PC-3 (cell line): Measurements from ENCODE around the gene SLC25A11.

Source experiments
- EZH2 ChIP-seq: fragments of 300-600 bp; sonication (generic); IDR thresholded peaks from one replicate; pipeline ENCODE4 v1.6.1; 2017; ENCODE audit warnings: antibody characterized with exemption, mild to moderate bottlenecking, low read length; ENCODE audit not compliant: unreplicated experiment
- EZH2phosphoT487 ChIP-seq: fragments of 300-600 bp; sonication (generic); IDR thresholded peaks from 2 replicates; pipeline ENCODE4 v1.6.1; 2018; ENCODE audit warnings: mild to moderate bottlenecking, antibody characterized with exemption, low read length, borderline replicate concordance
- TF ChIP-seq, protein P1 (sequence below): fragments of 300-600 bp; sonication (generic); conservative IDR thresholded peaks from 2 replicates; pipeline ENCODE4 v1.5.1; 2017; ENCODE audit warnings: antibody characterized with exemption, low read depth, mild to moderate bottlenecking, low read length

DNA sequence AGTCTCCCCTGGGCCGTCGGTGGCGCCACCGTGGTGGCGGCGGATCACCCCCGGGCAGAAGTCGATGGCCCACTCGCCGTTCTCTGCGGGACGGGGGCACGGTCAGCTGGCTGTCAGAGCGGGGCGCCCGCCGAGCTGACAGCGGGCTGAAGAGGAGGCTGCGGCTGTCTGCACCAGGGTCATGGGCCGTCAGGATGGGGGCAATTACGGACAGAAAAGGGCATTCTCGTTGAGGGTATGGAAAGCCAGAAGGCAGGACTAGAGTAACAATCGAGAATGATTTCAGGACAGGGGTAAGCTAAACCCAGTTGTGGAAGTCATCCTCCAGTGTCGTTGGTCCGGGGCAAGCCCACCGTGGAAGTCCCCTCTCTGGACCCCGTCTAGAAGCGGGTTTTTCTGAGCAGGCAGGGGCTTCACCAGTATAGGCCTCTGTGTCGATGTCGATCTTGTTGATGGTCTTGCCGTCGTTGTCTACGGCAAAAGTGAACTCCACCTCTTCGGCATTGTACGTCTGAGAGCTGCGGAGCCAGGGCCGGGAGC is 38.7 kb downstream of the SLC25A11 start:
- TF ChIP-seq EZH2 (no peak), EZH2phosphoT487 (no peak)
- TF ChIP-seq, protein P1, sequence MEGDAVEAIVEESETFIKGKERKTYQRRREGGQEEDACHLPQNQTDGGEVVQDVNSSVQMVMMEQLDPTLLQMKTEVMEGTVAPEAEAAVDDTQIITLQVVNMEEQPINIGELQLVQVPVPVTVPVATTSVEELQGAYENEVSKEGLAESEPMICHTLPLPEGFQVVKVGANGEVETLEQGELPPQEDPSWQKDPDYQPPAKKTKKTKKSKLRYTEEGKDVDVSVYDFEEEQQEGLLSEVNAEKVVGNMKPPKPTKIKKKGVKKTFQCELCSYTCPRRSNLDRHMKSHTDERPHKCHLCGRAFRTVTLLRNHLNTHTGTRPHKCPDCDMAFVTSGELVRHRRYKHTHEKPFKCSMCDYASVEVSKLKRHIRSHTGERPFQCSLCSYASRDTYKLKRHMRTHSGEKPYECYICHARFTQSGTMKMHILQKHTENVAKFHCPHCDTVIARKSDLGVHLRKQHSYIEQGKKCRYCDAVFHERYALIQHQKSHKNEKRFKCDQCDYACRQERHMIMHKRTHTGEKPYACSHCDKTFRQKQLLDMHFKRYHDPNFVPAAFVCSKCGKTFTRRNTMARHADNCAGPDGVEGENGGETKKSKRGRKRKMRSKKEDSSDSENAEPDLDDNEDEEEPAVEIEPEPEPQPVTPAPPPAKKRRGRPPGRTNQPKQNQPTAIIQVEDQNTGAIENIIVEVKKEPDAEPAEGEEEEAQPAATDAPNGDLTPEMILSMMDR = no peak
